ELF-1 (cell line): ENCODE results near the gene PHF5A.
A peak's percentile ranks its signal among the peaks of the same experiment; 100 is the strongest.
"Not testable (repeated sequence)": the region's sequence is repeated elsewhere in the genome, so short reads cannot be mapped to it uniquely, and the experiment has no call there.

Experiments
- DNase-seq: peaks from one replicate; pipeline ENCODE4 v3.0.0-alpha.2; 2016; ENCODE audit warnings: low read depth, low spot score

The PHF5A gene

DNA sequence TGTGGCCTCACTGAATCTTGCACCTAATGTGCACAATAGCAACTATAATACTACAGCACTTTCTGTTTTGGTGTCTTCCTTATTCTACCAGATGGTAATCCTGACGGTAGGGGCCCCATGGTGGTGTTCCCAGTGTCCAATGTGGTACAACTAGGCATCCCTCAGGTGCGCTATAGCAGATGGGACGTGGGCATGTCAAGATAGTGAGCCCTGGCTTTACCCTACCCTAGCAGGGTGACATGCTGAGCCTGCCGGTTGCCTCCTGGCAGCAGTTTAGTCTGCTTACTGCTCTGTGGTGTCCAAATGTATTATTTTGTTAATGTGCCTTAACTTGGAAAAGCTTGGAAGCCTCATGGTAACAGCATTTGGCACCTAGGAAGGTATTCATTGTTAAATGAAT is 19.6 kb upstream of the PHF5A start:
- no peak for DNase-seq

DNA sequence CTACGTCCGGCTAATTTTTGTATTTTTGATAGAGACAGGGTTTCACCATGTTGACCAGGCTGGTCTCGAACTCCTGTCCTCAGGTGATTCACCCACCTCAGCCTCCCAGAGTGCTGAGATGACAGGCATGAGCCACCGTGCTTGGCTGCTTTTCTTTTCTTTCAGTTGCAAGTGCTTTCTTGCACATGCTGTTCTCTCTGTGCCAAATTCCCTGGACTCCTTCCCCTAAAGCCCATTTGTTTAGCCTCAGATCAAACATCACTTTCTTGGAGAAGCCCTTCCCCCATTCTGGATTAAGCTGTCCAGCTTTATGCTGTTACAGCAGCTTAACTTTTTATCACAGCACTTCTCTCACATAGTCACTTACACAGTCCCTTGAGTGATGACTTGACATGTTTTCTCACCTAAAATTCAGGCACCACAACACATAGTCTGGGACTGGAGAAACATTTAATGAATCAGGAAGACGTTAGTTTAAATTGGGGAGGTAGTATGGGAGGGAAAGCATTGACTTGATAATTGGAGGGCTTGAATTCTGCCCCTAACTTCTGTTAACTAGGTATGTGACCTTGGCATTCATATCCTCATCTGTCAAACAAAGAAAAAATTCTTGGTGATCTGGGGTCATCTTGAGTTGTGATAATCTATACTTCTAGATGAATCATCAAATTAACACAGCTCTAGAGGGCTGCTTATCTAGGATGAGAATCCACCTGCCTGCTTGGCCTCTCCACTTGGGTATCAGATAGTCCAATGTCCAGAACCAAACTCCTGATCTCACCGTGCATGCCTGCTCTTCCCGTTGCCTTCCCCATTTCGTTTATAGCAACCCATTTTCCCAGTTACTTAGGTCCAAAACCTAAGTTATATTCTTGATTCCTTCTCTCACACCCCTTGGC is 18.8 kb upstream of the PHF5A start:
- no peak for DNase-seq

DNA sequence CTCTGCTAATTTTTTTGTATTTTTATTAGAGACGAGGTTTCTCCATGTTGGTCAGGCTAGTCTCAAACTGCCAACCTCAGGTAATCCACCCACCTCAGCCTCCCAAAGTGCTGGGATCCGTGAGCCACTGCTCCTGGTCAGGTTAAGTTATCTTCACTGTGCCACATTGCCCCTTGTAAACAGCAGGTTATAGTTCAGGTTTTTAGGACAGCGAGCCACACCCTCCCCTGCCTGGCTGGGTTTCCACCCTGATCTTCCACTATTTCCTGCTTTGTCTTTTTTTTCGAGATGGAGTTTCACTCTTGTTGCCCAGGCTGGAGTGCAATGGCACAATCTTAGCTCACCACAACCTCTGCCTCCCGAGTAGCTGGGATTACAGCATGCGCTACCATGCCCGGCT is 16.5 kb upstream of the PHF5A start:
- no peak for DNase-seq

DNA sequence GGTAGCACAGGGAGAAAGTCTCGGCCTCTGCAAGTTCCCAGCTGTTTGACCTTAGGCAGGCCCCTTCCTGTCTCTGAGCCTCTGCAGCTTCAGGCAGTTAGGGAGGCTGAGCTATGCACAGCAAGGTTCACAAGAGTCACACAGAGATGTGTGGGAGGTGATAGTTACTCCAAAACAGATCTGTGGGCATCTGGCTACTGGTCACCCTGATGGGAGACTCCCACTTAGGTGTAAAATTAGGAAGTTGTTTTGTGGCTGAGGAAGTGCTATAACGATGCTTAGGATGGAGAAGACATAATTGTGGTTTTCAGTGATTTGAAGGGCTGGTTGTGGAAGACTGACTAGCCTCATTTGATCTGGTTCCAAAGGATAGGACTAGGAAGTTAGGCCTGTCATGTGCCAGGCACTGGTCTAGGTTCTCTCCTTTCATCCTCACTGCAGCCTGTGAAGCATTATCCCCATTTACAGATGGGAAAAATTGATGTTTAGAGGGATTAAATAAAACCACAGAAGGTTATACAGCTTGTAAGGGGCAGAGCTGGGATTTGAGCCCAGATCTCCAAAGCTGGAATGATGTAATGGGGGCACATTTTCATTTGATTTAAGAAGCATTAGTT is 13.9 kb upstream of the PHF5A start:
- no peak for DNase-seq

DNA sequence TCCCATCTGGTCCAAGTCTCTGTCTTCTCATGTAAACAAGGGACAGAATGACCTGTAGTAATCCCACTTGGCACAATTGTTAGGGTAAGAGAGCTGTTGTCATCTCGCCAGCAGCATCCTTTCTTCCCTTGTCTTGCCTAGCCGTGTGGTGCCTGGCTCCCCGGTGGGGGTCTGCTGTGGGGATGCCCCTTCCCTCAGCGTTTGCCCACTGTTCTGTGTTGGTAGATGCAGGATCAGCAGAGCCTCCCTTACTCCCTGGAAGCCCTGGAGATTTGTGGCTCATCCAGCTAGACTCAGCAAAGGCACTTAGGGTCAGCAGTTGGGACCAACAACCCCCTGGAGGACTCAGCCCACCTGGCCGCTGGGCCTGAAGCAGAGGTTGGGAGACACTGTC is 13.4 kb upstream of the PHF5A start:
- no peak for DNase-seq

DNA sequence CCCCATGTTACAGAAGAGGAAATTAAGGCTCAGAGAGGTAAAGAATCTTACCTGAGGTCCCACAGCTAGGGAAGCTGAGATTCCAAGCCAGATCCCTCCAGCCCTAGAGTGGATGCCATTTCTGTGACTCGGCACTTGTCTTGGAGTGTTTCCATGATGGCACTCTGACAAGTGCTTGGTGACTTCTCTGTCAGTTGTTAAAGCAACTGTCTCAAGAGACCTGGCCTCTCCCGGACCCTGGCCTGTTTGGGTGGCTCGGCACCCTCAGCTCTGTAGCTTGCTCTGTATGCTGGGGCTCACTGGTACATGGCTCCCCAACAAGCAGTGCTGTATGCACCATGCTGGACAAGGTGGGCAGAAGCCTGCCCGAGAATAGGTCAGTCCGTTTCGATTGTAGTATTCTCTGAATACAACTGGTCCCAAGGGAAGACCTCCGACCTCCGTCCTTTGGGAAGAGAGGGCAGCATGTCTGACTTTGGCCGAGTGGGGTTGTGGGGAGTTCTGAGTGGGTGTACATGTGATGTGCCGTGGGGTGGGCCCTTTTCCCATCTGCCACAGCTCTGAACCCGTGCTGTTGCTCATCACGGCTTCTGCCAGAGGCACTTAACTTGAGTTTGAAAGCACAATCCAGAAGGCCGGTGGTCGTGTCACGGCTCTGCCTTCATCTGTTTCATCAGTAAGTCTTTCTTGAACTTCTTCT is 12.8 kb upstream of the PHF5A start:
- DNase-seq, result no peak

DNA sequence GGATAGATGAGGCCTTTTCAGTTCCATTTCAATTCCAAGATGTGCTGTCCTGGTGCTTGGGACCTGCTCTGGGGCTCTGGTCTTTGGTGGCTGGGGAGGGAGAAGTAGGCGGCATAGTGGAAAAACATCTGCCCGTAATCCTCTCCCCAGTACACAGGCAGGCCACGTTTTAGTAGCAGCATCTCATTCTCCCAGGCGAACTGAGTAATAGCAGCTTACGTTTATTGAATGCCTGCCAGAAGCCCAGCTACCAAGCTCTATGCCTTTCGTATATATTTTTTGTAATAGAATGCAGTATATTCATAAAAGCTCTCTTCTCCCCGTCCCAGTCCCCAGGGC is 11.9 kb upstream of the PHF5A start:
- DNase-seq, result no peak

DNA sequence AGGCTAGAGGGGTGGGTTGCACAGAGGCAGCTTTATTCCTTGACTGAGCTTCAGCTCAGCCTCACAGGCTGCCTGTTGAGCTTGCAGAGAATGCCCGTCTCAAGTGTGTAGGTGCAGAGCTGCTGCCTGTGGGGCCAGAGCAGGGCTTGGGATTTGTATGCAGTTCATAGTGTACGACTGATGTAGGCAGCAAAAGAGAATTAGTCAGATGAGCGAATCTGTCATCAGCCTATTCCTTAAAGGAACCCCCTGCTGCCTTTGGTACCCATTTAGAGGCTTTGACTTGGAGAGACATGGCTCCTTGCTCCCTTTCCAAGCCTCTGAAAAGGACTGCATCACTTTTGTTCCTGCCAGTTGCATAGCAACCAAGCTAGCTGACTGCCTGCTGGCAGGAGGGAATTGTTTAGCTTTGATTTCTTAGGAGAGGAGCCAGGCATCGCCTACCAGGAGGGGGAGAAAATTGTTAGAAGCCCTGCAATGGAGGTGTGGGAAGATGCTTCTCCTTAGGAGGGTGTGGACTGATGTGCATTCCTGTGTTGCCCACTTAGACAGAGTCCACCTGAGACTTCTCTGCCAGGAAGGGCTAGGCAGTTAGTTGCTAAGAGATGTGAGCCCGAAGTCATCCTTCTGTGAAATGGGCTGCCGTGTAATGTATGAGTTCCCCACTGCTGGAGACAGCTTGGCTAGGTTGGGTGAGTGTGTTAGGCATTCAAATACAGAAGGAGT is 11.3 kb upstream of the PHF5A start:
- no peak for DNase-seq

DNA sequence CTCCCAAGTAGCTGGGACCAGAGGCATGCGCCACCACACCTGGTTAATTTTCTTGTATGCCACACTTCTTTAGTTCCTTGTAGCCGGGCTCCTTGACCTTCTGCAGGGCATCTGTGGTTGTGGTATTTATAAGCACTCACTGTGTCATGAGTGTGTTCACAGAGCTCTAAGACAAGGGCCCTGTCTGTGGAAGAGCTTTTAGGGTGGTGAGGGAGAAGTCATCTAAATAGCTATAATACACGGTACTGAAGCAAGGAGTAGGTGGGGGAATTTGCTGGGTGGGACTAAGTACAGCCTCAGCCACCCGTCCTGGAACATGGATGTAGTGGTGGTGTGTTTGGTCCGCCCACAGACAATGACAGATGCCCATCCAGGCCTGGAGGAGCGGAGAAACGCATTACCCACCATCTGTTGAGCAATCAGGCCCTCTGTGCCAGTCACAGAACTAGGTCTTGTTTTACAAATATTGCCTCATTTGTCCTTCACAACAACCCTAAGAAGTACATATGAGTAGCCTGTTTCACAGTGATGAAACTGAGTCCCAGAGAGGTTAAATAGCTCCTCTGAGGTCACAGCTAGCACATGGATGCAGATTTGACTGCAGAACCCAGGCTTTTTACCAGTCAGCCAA is 10.5 kb upstream of the PHF5A start:
- no peak for DNase-seq

DNA sequence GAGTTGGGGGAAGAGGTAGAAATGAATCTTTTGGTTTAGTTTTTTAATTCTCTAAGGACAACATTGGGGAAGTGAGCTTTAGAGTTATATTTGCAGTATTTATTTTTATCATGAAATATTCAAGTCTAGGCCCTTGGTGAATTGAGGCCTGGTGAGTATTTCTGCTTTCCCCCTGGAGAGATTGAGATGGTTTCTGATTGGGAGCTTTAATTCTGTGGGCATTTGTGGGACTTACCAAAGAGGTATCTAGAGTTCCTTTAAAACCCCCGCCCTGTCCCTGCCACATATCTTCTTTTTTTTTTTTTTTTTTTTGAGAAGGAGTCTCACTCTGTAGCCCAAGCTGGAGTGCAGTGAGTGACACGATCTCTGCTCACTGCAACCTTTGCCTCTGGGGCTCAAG is 10.0 kb upstream of the PHF5A start:
- no peak for DNase-seq

DNA sequence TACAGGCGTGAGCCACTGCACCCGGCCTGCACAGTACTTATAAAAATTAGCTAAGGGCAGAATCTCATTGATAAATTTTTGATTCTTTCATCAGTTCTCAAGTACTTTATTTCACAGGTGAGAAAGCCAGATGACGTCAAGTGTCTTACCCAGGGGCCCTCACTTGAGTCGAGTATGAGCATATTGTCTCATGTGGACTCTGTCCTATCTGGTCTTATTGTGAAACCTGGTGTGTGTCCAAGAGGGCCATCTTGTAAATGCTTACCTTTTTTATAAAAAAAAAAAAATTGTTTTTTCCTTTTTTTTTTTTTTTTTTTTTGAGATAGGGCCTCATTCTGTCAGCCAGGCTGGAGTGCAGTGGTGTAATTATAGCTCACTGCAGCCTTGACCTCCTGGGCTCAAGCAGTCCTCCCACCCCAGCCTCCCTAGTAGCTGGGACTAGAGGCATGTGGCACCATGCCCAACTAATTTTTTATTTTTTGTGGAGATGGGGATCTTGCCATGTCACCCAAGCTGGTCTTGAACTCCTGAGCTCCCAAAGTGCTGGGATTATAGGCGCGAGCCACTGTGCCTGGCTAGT is 6.5 kb upstream of the PHF5A start:
- no peak for DNase-seq

DNA sequence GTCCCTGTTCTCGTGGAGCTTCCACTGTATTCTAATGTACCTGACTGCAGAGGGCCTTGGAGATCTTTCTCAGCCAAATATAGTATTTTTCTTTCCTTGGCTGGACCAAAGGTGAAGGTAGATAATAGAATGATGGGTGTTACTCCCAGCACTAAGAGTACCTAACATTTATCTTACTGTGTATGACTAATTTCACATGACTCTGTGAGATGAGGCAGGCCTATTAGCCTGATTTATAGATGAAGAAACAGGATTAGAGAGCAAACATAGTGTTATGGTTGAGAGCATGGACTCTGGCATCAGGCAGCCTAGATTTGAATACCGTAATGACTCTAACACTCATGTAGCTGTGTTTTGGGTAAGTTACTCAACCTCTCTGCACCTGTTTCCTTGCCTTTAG is 3.1 kb upstream of the PHF5A start:
- DNase-seq, result no peak

DNA sequence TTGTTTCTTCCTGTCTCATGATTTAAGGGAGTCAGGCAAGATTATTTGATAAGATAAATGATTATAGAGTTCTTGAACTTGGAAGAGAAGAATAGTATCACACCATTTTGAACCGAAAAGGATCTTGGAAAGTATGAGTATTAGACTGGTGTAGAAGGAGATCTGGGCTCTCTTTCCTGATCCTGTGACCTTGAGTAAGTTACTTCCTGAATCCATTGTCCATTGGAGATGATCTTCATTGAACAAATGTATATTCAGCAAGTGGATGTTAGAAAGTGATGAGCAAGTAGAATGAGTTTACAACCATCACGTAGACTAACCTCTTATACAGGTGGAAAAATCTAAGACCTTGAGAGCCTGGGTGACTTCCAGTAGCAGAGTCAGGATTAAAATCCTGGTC is 2.4 kb upstream of the PHF5A start:
- DNase-seq, result no peak

DNA sequence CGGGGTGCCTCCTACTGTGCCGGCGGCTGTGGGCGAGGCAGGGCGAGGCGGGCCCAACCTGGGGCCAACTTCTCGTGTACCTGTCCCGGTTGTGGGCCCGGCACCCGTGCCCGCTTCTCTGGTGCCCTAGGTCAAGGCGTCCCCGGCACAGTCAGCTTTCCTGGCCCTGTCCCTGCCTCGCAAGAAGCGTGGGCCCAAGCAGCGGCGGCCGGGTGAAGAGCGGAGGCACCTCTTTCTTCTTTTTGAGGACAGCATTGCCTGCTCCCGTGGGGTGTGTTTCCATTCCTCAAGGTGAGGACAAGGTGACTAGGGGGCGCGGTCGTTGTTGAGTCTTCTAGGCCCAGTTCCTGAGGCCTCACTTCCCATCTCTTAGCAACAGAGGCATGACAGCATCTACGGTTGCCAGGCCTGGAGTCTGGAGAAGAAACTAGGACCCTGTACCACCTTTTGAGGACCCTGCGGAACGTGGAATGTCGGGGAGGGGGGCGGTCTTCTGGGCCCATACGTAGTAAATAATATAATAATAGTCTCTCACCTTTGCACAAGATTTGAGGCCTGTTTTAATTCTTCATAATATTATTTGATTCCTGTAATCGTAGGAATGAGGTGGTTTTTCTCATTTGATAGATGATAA is 843 bp upstream of the PHF5A start:
- no peak for DNase-seq

DNA sequence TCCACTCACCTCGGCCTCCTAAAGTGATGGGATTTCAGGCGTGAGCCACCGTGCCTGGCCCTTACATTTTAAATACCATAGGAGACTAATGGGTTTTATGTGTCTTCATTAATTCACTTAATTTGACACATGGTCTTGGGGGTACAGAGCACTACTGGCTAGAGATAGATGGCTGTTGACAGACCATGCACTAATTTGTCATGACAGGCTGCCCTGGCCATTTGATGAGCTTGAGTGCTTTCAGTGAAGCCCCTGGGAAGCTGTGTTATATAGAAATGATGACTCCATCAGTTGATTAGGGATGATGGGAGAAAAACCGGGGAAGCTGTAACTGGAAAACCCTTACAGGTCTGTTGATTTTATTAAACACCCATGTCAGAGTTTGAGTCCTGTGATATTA is 6.6 kb downstream of the PHF5A start:
- DNase-seq, result no peak

DNA sequence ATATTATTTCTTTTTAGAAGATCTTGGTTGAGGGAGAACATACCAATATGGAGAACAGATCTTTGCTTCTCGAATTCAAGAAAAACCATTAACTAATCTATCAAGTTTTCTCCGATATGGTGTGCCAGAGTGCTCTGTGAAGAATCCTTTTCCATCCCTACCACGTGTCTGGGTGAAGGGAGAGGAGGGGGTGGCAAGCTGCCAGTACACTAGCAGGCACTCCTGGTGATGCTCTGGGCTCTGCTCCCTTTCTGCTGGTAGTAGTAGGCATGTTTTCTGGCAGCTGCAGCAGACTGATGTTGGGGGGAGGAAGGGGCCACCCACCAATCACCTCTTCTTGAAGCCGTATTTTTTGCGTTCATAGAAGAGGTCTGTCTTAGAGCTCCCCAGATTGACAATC is 8.4 kb downstream of the PHF5A start:
- not testable (repeated sequence) for DNase-seq

DNA sequence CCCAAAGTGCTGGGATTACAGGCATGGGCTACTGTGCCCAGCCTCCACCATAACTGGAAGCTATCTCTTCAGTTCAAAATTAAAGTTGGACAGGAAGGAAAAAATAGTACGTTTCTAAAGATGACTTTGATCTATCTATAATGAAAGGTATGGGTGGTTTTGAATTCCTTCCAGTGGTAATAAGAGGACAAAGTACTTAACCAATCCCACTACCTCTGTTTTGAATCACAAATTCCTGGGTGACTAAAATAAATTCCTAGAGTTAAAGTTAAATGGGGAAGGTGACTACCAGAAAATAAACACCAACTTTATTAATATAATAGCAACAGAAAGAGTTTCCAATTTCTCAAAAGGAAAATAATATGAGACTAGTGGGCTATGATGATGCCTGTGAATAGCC is 9.1 kb downstream of the PHF5A start:
- no peak for DNase-seq

DNA sequence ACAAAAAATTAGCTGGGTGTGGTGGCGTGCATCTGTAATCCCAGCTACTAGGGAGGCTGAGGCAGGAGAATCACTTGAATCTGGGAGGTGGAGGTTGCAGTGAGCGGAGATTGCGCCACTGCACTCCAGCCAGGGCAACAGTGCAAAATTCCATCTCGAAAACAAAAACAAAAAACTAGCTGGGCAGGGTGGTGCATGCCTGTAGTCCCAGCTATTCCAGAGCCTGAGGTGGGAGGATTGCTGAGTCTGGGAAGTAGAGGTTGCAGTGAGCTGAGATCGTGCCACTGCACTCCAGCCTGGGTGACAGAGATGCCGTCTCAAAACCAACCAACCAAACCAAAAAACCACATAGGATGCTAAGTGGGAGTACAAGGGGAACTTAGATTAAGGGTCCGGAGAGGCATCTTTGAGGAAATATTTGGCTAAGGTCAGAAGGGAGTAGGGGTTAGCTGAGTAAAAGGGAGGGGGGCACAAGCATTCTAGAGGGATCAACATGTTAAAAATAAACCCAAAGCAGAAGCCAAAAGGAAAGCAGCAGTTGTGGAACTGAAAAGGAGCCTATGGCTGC is 10.2 kb downstream of the PHF5A start:
- DNase-seq, result no peak

DNA sequence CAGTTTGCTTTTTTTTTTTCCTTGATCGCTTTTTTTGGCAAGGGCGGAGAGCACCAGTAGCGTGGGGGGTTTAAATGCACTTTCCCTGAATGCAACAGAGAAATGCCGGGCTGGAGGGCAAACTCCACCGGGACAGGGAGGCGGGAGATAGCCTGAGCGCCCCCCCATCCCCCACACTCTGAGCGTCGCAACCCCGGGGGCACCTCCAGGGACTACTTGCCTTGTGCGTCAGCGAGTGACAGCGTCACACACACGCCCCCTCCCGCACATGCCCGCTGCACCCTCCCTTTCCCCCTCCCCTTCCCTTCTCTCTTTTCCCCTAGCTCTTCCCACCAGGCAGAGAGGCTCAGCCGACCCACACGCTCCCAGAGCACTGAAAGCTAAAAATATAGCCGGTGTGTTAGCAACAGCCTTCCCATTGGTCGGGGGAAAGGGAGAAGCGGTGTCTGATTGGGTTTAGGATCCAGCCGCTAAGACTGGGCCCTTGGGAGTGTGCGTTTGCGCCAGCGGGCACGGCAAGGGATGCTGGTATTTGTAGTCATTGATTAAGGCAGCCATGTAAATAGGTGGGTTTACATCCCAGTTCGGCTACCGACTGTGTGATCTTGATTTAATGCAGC is 20.2 kb downstream of the PHF5A start:
- peak; percentile 99 for DNase-seq
